Thymus (tissue), 11 donors: Measurements from ENCODE around the gene MAP1S. TPM values are rescaled to one million over a fixed set of nuclear protein-coding genes. Genes with fewer than 3 reads are reported as not detected.

ENCODE experiments used
- DNase-seq, 9 donors: peaks; one replicate each; pipeline ENCODE4 v3.0.0-alpha.2; 2013; ENCODE audit warnings: low spot score in 9 of 9, low read depth in 6 of 9, missing footprints in 1 of 9
- H3K27ac ChIP-seq, 2 donors: one replicate each; pipeline ENCODE4 v1.5.1; 2013; ENCODE audit warnings: control low read depth in 1 of 2, low read depth in 1 of 2, low read length in 1 of 2, mild to moderate bottlenecking in 1 of 2, moderate library complexity in 1 of 2
- H3K27me3 ChIP-seq, 2 donors: one replicate each; pipeline ENCODE4 v1.5.1; 2013; ENCODE audit warnings: low read length in 1 of 2; ENCODE audit not compliant: control insufficient read depth in 2 of 2, insufficient read depth in 1 of 2
- H3K36me3 ChIP-seq, 2 donors: one replicate each; pipeline ENCODE4 v1.5.1; 2013; ENCODE audit warnings: low read length in 1 of 2, mild to moderate bottlenecking in 1 of 2, moderate library complexity in 1 of 2; ENCODE audit not compliant: control insufficient read depth in 2 of 2, insufficient read depth in 2 of 2
- H3K4me1 ChIP-seq, 2 donors: one replicate each; pipeline ENCODE4 v1.5.1; 2013; ENCODE audit warnings: low read length in 2 of 2; ENCODE audit not compliant: control insufficient read depth in 2 of 2, insufficient read depth in 2 of 2
- H3K4me3 ChIP-seq, 2 donors: one replicate each; pipeline ENCODE4 v1.5.1; 2013; ENCODE audit warnings: low read length in 2 of 2, control low read depth in 1 of 2, mild to moderate bottlenecking in 1 of 2
- H3K9me3 ChIP-seq, 2 donors: one replicate each; pipeline ENCODE4 v1.5.1; 2013; ENCODE audit warnings: low read length in 1 of 2, mild to moderate bottlenecking in 1 of 2; ENCODE audit not compliant: control insufficient read depth in 2 of 2, insufficient read depth in 1 of 2
- WGBS: extraction: QIAGEN DNeasy Blood & Tissue Kit; methylation state at CpG from one replicate; pipeline ENCODE4 v1.1.7; 2013; 5-methylcytosine and 5-hydroxymethylcytosine counted together
- polyA plus RNA-seq: library from polyadenylated mRNA; stranded (reverse); fragments of 200-250 nt; gene quantifications from one replicate; pipeline ENCODE4 v1.2.3, GENCODE V29; 2013
- total RNA-seq: library from RNA; stranded (reverse); fragments of 120-200 nt; gene quantifications from one replicate; pipeline ENCODE4 v1.2.4, GENCODE V29; 2013
- donor health status: healthy.

Gene MAP1S
- total and polyA plus RNA-seq, 2 donors = 8.5 to 17.5 TPM

GRCh38 chr19:17751912-17752273, 32.6 kb downstream of the MAP1S start:
- Histone ChIP-seq H3K27ac (peak overlapping the region; percentile 87 to 90), H3K36me3 (peaks cover 0 to 15% of the 10 kb centered on the region in 2 donors), H3K27me3 (no peaks in the 10 kb centered on the region), H3K9me3 (no peaks in the 10 kb centered on the region), H3K4me1 (peaks cover 34 to 79% of the 10 kb centered on the region in 2 donors), H3K4me3 (peak overlapping the region; percentile 51 to 64)
- DNase-seq = peak in 1 of 9 donors; percentile 38
- WGBS = 15% methylated on average over 2 of the region's 2 CpGs

- Histone ChIP-seq H3K27ac (no peak overlapping the region), H3K4me1 (peaks cover 34 to 72% of the 10 kb centered on the region in 2 donors), H3K4me3 (no peak overlapping the region), H3K9me3 (no peaks in the 10 kb centered on the region), H3K27me3 (no peaks in the 10 kb centered on the region), H3K36me3 (peaks cover 5 to 20% of the 10 kb centered on the region in 2 donors)
- WGBS = 89% methylated on average over 7 of the region's 7 CpGs
- DNase-seq = no peak
Measured at GRCh38 chr19:17752865-17753639, 33.8 kb downstream of the MAP1S start.

GRCh38 chr19:17753976-17754375, 34.7 kb downstream of the MAP1S start:
- Histone ChIP-seq H3K9me3 (no peaks in the 10 kb centered on the region), H3K36me3 (peaks cover 10 to 22% of the 10 kb centered on the region in 2 donors), H3K4me1 (peaks cover 30 to 63% of the 10 kb centered on the region in 2 donors), H3K27ac (no peak overlapping the region), H3K27me3 (no peaks in the 10 kb centered on the region), H3K4me3 (no peak overlapping the region)
- WGBS = 92% methylated on average over 9 of the region's 9 CpGs
- no peak for DNase-seq

- H3K27me3 ChIP-seq = no peaks in the 10 kb centered on the region
- peaks cover 25 to 54% of the 10 kb centered on the region in 2 donors for H3K4me1 ChIP-seq
- peak in 1 of 9 donors; percentile 13 for DNase-seq
- peaks cover 10 to 22% of the 10 kb centered on the region in 2 donors for H3K36me3 ChIP-seq
- no peaks in the 10 kb centered on the region for H3K9me3 ChIP-seq
- no peak overlapping the region for H3K4me3 ChIP-seq
- WGBS = 95% methylated on average over 5 of the region's 5 CpGs
- peak overlapping the region; percentile 31 to 80 for H3K27ac ChIP-seq
Measured at GRCh38 chr19:17754634-17755442, 35.6 kb downstream of the MAP1S start.

- no peak for DNase-seq
- WGBS = 97% methylated on average over 1 of the region's 1 CpG
- no peaks in the 10 kb centered on the region for H3K27me3 ChIP-seq
- no peaks in the 10 kb centered on the region for H3K9me3 ChIP-seq
- peaks cover 11 to 22% of the 10 kb centered on the region in 2 donors for H3K36me3 ChIP-seq
- no peak overlapping the region for H3K4me3 ChIP-seq
- H3K4me1 ChIP-seq = peaks cover 23 to 49% of the 10 kb centered on the region in 2 donors
- H3K27ac ChIP-seq = peak overlapping the region; percentile 31 to 80
Measured at GRCh38 chr19:17755443-17755890, 36.2 kb downstream of the MAP1S start.

- H3K4me1 ChIP-seq = peaks cover 20 to 42% of the 10 kb centered on the region in 2 donors
- H3K4me3 ChIP-seq = no peak overlapping the region
- H3K36me3 ChIP-seq = peaks cover 15 to 26% of the 10 kb centered on the region in 2 donors
- peak overlapping the region in 1 of 2 donors; percentile 80 for H3K27ac ChIP-seq
- no peaks in the 10 kb centered on the region for H3K27me3 ChIP-seq
- peak; percentile 78 to 96 (median 92) for DNase-seq
- no peaks in the 10 kb centered on the region for H3K9me3 ChIP-seq
- 82% methylated on average over 12 of the region's 12 CpGs for WGBS
Measured at GRCh38 chr19:17755977-17756670, 36.8 kb downstream of the MAP1S start.

- Histone ChIP-seq H3K4me1 (peaks cover 13 to 33% of the 10 kb centered on the region in 2 donors), H3K9me3 (no peaks in the 10 kb centered on the region), H3K27me3 (no peaks in the 10 kb centered on the region), H3K27ac (no peak overlapping the region), H3K4me3 (no peak overlapping the region), H3K36me3 (peaks cover 15 to 26% of the 10 kb centered on the region in 2 donors)
- WGBS = 94% methylated on average over 9 of the region's 9 CpGs
- DNase-seq = no peak
Measured at GRCh38 chr19:17757125-17757524, 37.8 kb downstream of the MAP1S start.

- H3K9me3 ChIP-seq = no peaks in the 10 kb centered on the region
- no peaks in the 10 kb centered on the region for H3K27me3 ChIP-seq
- H3K36me3 ChIP-seq = peaks cover 27 to 36% of the 10 kb centered on the region in 2 donors
- WGBS = 96% methylated on average over 5 of the region's 5 CpGs
- H3K4me3 ChIP-seq = no peak overlapping the region
- DNase-seq = no peak
- no peak overlapping the region for H3K27ac ChIP-seq
- H3K4me1 ChIP-seq = peaks cover 10 to 27% of the 10 kb centered on the region in 2 donors
Measured at GRCh38 chr19:17758515-17758914, 39.2 kb downstream of the MAP1S start.
